Astrocyte (in vitro differentiated cells and primary cell): ENCODE measurements around the gene GPC5.

Experiments used
- EZH2 ChIP-seq: IDR thresholded peaks from 2 replicates; pipeline ENCODE4 v1.6.1; 2012; ENCODE audit warnings: mild to moderate bottlenecking, low read length, inconsistent platforms; ENCODE audit not compliant: insufficient read depth
- TF ChIP-seq, protein P1 (sequence below): IDR thresholded peaks from 2 replicates; pipeline ENCODE4 v1.5.1; 2011; ENCODE audit warnings: low read depth, mild to moderate bottlenecking, inconsistent platforms, low read length, moderate library complexity; ENCODE audit not compliant: insufficient read depth

DNA sequence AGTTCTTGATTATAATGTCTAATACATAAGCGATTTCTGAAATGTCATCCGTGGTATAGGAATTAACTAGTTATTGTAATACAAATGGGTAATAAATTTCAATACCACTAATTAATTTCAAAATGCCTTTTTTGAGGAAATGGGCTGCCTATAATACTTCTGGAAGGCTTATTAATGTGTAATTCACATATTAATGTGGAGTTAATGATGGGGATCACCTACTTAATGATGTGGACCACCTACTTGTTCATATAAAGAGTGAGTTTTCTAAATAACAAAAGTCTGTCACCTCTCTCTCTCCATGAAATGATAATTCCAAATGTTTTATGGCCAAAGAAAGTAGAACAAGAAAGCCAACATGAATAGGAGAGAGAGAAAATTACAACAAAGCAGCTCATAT, 914.4 kb downstream of the GPC5 start:
- TF ChIP-seq, protein P1, sequence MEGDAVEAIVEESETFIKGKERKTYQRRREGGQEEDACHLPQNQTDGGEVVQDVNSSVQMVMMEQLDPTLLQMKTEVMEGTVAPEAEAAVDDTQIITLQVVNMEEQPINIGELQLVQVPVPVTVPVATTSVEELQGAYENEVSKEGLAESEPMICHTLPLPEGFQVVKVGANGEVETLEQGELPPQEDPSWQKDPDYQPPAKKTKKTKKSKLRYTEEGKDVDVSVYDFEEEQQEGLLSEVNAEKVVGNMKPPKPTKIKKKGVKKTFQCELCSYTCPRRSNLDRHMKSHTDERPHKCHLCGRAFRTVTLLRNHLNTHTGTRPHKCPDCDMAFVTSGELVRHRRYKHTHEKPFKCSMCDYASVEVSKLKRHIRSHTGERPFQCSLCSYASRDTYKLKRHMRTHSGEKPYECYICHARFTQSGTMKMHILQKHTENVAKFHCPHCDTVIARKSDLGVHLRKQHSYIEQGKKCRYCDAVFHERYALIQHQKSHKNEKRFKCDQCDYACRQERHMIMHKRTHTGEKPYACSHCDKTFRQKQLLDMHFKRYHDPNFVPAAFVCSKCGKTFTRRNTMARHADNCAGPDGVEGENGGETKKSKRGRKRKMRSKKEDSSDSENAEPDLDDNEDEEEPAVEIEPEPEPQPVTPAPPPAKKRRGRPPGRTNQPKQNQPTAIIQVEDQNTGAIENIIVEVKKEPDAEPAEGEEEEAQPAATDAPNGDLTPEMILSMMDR, result no peak
- no peak for TF ChIP-seq EZH2
